ENCODE measurements around the gene CHTF18. TPM values are rescaled to one million over a fixed set of nuclear protein-coding genes. Genes with fewer than 3 reads are reported as not detected.
"Not testable (repeated sequence)": the region's sequence is repeated elsewhere in the genome, so short reads cannot be mapped to it uniquely, and the experiment has no call there.

The CHTF18 gene
- total RNA-seq, result 10 to 100 TPM in 1 of 4 donors, 1 to 10 TPM in 3; 2.8 to 10.7 (median 4.6) TPM

DNA sequence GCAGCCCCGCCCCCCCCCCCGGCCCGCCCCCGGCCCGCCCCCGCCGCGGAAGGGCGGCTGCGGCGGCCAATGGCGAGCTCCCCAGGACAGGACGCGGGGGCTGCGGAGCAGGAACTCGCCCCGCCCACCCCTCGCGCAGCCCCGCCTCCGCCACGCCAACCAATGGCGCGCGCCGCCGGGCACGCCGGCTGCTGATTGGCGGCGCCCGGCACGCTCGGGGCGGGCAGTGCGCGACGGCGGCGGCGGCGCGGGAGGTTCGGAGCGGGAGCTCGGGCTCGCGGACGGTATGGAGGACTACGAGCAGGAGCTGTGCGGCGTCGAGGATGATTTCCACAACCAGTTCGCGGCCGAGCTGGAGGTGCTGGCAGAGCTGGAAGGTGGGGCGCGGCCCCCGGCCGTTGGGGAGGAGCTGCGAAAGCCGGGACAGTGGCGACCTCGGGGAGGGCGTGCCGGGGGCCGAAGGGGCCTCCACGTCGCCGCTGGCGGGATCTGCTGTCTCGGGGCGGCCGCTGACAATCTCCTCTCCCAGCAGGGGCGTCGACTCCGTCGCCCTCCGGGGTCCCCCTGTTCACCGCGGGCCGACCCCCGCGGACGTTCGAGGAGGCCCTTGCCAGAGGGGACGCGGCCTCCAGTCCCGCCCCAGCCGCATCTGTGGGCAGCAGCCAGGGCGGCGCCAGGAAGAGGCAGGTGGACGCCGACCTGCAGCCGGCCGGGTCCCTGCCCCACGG lies at the start of gene CHTF18:
Gene CHTF18, plus strand, starts transcription at position 222 of the 728 bp plus-strand sequence. Its CDS starts 65 bp downstream, at position 287.
- ATAC-seq (ENCODE audit: low FRiP score) (peak; percentile 83), DNase-seq (ENCODE audit: low spot score) (peak; percentile 69)
- TF ChIP-seq, protein P1, sequence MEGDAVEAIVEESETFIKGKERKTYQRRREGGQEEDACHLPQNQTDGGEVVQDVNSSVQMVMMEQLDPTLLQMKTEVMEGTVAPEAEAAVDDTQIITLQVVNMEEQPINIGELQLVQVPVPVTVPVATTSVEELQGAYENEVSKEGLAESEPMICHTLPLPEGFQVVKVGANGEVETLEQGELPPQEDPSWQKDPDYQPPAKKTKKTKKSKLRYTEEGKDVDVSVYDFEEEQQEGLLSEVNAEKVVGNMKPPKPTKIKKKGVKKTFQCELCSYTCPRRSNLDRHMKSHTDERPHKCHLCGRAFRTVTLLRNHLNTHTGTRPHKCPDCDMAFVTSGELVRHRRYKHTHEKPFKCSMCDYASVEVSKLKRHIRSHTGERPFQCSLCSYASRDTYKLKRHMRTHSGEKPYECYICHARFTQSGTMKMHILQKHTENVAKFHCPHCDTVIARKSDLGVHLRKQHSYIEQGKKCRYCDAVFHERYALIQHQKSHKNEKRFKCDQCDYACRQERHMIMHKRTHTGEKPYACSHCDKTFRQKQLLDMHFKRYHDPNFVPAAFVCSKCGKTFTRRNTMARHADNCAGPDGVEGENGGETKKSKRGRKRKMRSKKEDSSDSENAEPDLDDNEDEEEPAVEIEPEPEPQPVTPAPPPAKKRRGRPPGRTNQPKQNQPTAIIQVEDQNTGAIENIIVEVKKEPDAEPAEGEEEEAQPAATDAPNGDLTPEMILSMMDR (IDR thresholded peaks at IDR 0.05), result no peak

DNA sequence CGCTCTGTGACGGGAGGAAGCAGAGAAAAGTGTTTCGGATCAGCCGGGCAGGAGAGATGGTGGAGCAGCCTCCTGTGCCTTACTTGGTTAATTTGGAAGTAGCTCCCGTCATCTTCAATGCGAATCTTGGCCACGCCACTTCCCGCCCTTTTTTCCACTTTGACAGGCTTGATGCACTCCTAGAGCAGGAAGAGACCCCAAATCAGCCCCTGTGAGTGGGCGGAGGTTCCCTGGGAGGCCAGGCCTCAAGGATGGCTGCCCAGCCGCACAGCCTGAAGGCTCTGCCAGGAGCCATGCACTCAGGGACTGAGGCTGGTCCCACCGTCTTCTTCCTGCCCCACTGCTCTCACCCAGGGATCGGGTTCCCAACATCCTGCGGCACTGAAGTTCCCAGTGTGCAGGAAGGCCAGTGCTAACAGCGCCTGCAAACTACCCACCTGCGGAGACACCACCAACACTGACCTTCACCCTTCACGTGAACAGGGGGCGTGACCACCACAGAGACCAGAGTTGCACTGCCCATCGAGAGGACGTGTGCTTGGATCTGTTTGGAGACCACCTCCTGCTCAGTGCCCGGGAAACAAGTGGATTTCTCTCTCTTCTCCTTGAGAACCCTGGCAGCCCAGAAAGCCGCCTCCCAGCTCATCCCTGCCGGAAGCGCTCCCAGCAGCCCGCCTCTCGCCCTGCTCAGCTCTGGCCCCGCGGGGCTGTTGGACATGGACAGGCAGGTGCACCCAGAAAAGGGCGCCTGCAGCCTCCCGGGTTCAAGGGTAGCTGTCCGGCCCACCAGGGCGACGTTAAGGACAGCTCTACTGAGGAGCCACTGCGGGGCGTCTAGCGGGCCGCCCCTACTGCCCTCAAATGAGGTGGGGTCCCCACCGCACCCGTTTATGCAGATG lies 48.6 kb upstream of the CHTF18 start:
- DNase-seq (ENCODE audit: low spot score) (no peak), ATAC-seq (ENCODE audit: low FRiP score) (no peak)
- TF ChIP-seq, protein P1 (IDR thresholded peaks at IDR 0.05), result no peak

DNA sequence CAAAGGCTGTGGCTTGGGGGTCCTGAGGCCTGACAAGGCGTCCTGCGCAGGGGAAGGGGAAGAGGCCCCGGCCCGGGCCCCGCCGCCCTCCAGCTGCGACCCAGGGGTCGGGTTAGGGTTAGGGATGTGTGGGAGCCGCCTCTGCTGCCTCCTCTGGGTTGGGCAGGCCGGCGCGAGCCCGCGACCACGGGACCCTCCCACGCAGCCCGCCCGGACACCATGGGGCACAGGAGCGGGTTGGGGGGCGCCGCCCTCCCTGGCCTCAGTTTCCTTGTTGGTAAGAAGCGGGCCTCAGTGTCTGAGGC lies 48.0 kb upstream of the CHTF18 start:
- no peak for DNase-seq (ENCODE audit: low spot score)
- no peak for ATAC-seq (ENCODE audit: low FRiP score)
- TF ChIP-seq, protein P1 (IDR thresholded peaks at IDR 0.05), result no peak

DNA sequence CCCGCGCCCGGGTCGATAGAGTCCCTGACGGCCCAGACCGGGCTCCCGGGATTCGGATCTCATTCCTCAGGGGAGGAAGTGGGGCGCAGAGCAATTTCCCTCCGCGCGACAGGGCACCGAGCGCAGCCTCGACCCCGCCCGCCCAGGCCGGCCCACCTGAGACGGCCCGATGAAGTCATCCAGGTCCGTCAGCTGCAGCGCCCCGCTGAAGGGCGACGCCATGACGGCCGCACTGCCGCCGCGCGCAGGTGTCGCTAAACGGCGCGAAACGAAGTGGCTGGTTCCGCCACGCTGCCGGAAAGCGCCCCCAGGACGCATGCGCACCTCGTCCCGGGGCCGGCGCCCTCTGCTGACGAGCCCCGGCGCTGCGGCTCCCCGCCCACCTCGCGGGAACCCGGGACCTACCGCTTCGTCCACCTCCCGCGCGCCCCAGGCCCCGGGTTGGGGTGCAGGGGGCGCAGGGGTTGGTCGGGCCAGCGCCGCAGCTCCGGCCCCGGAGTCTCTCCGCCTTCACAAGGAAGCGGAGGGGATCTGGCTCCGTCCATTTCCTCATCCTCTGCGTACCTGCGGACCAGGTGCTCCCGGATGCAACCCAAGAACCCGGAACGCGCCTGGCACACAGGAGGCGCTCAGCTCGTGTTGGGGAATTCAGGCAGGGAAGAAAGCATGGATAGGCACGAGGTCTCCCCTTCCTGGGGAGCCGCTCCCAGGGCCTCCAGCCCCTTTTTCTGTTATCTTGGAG lies 47.5 kb upstream of the CHTF18 start, which contains the start of gene CIAO3:
Gene CIAO3, minus strand, starts transcription at position 234 of the 742 bp plus-strand sequence. Its CDS starts 12 bp downstream, at position 222.
- DNase-seq (ENCODE audit: low spot score) (peak; percentile 71), ATAC-seq (ENCODE audit: low FRiP score) (peak; percentile 92)
- TF ChIP-seq, protein P1 (IDR thresholded peaks at IDR 0.05), result peak in 1 of 3 donors; percentile 89

DNA sequence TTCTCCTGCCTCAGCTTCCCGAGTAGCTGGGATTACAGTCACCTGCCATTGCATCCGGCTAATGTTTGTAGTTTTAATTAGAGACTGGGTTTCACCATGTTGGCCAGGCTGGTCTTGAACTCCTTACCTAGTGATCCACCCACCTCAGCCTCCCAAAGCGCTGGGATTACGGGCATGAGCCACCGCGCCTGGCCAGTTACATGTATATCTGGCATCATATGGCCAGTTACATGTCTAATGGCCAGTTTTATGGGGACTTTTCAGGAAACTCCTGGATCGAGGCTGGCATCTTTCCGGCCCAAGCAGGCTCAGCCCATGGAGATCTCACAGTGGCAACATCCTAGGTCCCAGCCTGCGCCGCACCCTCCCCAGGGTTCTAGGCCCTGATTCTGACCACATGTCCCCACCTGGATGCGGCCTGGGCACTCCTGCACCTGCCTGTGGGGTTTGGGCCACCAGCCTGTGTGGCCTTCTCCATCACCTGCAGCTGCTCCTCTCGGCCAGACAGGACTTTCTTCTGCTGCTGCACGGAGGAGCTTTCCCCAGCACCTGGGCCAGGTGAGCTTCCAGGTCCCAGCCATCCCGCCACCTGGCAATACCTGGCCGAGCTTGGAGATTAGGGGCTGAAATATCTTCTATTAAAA lies 46.3 kb upstream of the CHTF18 start:
- ATAC-seq (ENCODE audit: low FRiP score), result no peak
- no peak for DNase-seq (ENCODE audit: low spot score)
- TF ChIP-seq, protein P1 (IDR thresholded peaks at IDR 0.05), result no peak

DNA sequence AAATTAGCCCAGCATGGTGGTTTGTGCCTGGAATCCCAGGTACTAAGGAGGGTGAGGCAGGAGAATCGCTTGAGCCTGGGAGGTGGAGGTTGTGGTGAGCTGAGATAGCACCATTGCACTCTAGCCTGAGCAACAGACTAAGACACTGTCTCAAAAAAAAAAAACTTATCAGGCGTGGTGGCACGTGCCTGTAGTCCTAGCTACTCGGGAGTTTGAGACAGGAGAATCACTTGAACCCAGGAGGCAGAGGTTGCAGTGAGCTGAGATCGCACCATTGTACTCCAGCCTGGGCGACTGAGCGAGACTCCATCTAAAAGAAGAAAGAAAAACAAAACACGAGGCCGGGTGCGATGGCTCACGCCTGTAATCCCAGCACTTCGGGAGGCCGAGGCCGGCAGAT lies 45.5 kb upstream of the CHTF18 start:
- DNase-seq (ENCODE audit: low spot score); ATAC-seq (ENCODE audit: low FRiP score): not testable (repeated sequence)
